ENCODE results near the gene ADCYAP1R1. TPM values are rescaled to one million over a fixed set of nuclear protein-coding genes. Genes with fewer than 3 reads are reported as not detected.

The ADCYAP1R1 gene
- total RNA-seq (2022; extraction: Qiagen RNA extraction; ENCODE audit: low read depth) = 0.02 to 0.05 TPM (median 0.04 TPM) in 4 of 5 replicates, not detected in the other

DNA sequence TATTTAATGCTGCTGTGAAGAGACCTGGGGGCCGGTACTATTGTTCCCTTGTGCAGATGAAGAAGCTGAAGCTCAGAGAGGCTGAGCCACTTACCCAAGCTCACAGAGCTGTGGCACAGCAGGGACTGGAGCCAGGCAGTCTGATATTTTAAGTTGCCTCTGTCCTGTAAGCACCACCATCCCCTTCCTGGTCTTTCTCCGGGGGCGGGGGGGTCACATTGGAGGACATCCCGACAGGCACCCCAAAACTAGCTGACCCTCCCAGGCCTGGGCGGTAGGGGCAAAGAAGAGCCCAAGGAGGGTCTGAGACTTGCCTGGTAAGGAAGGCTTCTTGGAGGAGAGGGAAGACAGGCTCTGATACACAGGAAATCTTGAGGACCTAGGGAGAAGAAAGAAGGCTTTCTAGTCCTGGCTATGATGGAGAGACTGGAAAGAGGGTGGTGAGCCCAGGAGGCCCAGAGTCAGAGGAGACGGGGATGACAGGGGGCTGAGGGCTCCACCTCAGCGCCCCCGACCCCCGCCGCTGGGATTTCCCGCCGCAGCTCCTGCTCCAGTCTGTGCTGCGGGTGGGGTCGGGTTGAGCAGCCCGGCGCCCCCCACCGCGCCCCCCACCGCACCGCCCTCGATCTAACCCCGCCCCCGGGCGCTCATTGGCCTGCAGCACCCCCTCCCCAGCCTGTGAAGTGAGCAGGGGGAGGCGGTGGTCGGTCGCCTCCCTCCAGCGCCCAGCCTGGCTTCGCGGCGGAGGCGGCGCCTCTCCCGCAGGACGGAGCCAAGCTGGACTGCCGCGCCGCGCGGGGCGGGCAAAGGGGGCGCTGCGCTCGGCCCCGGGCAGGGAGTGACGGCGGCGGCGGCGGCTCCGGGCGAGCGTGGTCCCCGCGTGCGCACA, at the start of gene ADCYAP1R1:
ADCYAP1R1 (plus strand) TSS at position 711 of the 889 bp plus-strand sequence. CDS start 10,957 bp downstream, outside the sequence.

Other genes with a start within 250 kb of the ADCYAP1R1 start
- 0.36 to 0.70 TPM (median 0.45 TPM) in 5 replicates for gene AQP1, start 140.5 kb upstream of the ADCYAP1R1 start, total RNA-seq (2022; extraction: Qiagen RNA extraction; ENCODE audit: low read depth)
- gene GHRHR, start 88.4 kb upstream of the ADCYAP1R1 start, total RNA-seq (2022; extraction: Qiagen RNA extraction; ENCODE audit: low read depth) = not detected in 5 replicates